ENCODE results near the gene FOSL1. TPM values are rescaled to one million over a fixed set of nuclear protein-coding genes. Genes with fewer than 3 reads are reported as not detected.

The FOSL1 gene
- total RNA-seq, 2 experiments from 2014 or later = 0.88 TPM; not detected in 1

GRCh38 chr11:65906602-65907001 lies 6.4 kb upstream of the FOSL1 start:
- H3K4me3 ChIP-seq (ENCODE audit: low read depth, low read length, poor library complexity, severe bottlenecking) = no peak overlapping the region
- no peak overlapping the region for H2AFZ ChIP-seq (ENCODE audit: low read length)
- intact Hi-C loops (cut with micrococcal nuclease; ENCODE audit: unreplicated experiment) = no loop called here
- DNase-seq (ENCODE audit: low spot score) = no peak
- H3K4me1 ChIP-seq (ENCODE audit: insufficient read depth, low read length, poor library complexity, severe bottlenecking) = no peaks in the 10 kb centered on the region
- H4K20me1 ChIP-seq (ENCODE audit: insufficient read depth, low read length) = no peaks in the 10 kb centered on the region
- no peak overlapping the region for H3K27ac ChIP-seq (ENCODE audit: low read depth, low read length, poor library complexity, severe bottlenecking)
- ChIA-PET POLR2A (no interaction called here), CTCF (ENCODE audit: unreplicated experiment) (no interaction called here)
- TF ChIP-seq, protein P1, sequence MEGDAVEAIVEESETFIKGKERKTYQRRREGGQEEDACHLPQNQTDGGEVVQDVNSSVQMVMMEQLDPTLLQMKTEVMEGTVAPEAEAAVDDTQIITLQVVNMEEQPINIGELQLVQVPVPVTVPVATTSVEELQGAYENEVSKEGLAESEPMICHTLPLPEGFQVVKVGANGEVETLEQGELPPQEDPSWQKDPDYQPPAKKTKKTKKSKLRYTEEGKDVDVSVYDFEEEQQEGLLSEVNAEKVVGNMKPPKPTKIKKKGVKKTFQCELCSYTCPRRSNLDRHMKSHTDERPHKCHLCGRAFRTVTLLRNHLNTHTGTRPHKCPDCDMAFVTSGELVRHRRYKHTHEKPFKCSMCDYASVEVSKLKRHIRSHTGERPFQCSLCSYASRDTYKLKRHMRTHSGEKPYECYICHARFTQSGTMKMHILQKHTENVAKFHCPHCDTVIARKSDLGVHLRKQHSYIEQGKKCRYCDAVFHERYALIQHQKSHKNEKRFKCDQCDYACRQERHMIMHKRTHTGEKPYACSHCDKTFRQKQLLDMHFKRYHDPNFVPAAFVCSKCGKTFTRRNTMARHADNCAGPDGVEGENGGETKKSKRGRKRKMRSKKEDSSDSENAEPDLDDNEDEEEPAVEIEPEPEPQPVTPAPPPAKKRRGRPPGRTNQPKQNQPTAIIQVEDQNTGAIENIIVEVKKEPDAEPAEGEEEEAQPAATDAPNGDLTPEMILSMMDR (conservative IDR thresholded peaks at IDR 0.05; ENCODE audit: low read length) = no peak
- TF ChIP-seq EZH2phosphoT487 (IDR thresholded peaks at IDR 0.05; ENCODE audit: borderline replicate concordance, low read depth, low read length) = no peak
- no peak overlapping the region for H3K4me2 ChIP-seq (ENCODE audit: low read length)
- H3K36me3 ChIP-seq (ENCODE audit: insufficient read depth, low read length) = no peaks in the 10 kb centered on the region
- no peaks in the 10 kb centered on the region for H3K9me3 ChIP-seq (ENCODE audit: low read length)
- H3K79me2 ChIP-seq (ENCODE audit: insufficient read depth, low read depth, low read length) = no peaks in the 10 kb centered on the region
- H3K9me2 ChIP-seq (ENCODE audit: insufficient read depth, low read length) = no peaks in the 10 kb centered on the region
- no TSS peak for BruUV-seq (replicated peaks)

GRCh38 chr11:65903715-65904114 lies 3.5 kb upstream of the FOSL1 start:
- intact Hi-C loops (cut with micrococcal nuclease; ENCODE audit: unreplicated experiment) = no loop called here
- Histone ChIP-seq H3K9me3 (ENCODE audit: low read length) (no peaks in the 10 kb centered on the region), H3K79me2 (ENCODE audit: insufficient read depth, low read depth, low read length) (no peaks in the 10 kb centered on the region), H3K4me2 (ENCODE audit: low read length) (no peak overlapping the region), H2AFZ (ENCODE audit: low read length) (no peak overlapping the region), H3K27ac (ENCODE audit: low read depth, low read length, poor library complexity, severe bottlenecking) (no peak overlapping the region), H3K4me1 (ENCODE audit: insufficient read depth, low read length, poor library complexity, severe bottlenecking) (peaks cover 19% of the 10 kb centered on the region), H3K9me2 (ENCODE audit: insufficient read depth, low read length) (no peaks in the 10 kb centered on the region), H3K36me3 (ENCODE audit: insufficient read depth, low read length) (no peaks in the 10 kb centered on the region), H3K4me3 (ENCODE audit: low read depth, low read length, poor library complexity, severe bottlenecking) (no peak overlapping the region), H4K20me1 (ENCODE audit: insufficient read depth, low read length) (no peaks in the 10 kb centered on the region)
- no peak for DNase-seq (ENCODE audit: low spot score)
- CTCF ChIA-PET (ENCODE audit: unreplicated experiment) = no interaction called here
- POLR2A ChIA-PET = no interaction called here
- BruUV-seq (replicated peaks) = no TSS peak
- TF ChIP-seq, protein P1 (conservative IDR thresholded peaks at IDR 0.05; ENCODE audit: low read length) = no peak
- no peak for TF ChIP-seq EZH2phosphoT487 (IDR thresholded peaks at IDR 0.05; ENCODE audit: borderline replicate concordance, low read depth, low read length)

DNA sequence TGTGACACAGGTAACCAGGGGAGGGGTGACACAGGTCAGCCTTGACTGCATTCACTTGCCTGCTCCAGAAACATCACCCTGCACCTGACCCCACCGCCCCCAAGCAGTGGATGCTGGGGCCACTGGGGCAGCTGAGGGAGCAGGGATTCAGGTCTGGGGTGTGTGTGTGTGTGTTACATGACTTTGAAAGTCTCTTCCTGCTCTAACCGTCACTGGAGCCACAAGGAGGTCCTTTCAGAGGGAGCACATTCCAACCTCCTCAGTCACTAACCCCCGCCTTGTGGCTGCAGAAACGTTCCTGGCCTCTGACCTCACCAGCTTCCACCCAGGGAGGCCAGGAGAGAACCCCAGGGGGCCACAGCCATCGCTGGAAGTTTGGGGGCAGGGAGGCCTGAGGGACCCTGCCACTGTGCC lies 2.9 kb upstream of the FOSL1 start:
- H3K4me3 ChIP-seq (ENCODE audit: low read depth, low read length, poor library complexity, severe bottlenecking) = no peak overlapping the region
- no peak overlapping the region for H3K27ac ChIP-seq (ENCODE audit: low read depth, low read length, poor library complexity, severe bottlenecking)
- no peaks in the 10 kb centered on the region for H3K9me3 ChIP-seq (ENCODE audit: low read length)
- BruUV-seq (replicated peaks) = no TSS peak
- H3K4me1 ChIP-seq (ENCODE audit: insufficient read depth, low read length, poor library complexity, severe bottlenecking) = peaks cover 20% of the 10 kb centered on the region
- no peaks in the 10 kb centered on the region for H4K20me1 ChIP-seq (ENCODE audit: insufficient read depth, low read length)
- POLR2A ChIA-PET = no interaction called here
- H3K4me2 ChIP-seq (ENCODE audit: low read length) = no peak overlapping the region
- H3K9me2 ChIP-seq (ENCODE audit: insufficient read depth, low read length) = no peaks in the 10 kb centered on the region
- H3K36me3 ChIP-seq (ENCODE audit: insufficient read depth, low read length) = no peaks in the 10 kb centered on the region
- no peak overlapping the region for H2AFZ ChIP-seq (ENCODE audit: low read length)
- no peak for DNase-seq (ENCODE audit: low spot score)
- CTCF ChIA-PET (ENCODE audit: unreplicated experiment) = no interaction called here
- intact Hi-C loops (cut with micrococcal nuclease; ENCODE audit: unreplicated experiment) = no loop called here
- no peaks in the 10 kb centered on the region for H3K79me2 ChIP-seq (ENCODE audit: insufficient read depth, low read depth, low read length)
- TF ChIP-seq, protein P1 (conservative IDR thresholded peaks at IDR 0.05; ENCODE audit: low read length) = no peak
- no peak for TF ChIP-seq EZH2phosphoT487 (IDR thresholded peaks at IDR 0.05; ENCODE audit: borderline replicate concordance, low read depth, low read length)

Data from OCI-LY7 (cell line).